GM12878 (cell line): ENCODE results near the gene TUBA1A. TPM values are rescaled to one million over a fixed set of nuclear protein-coding genes. Genes with fewer than 3 reads are reported as not detected.
A peak's percentile ranks its signal among the peaks of the same experiment; 100 is the strongest.

Experiments used
- ASH2L ChIP-seq: fragments of 300-600, 200-600 bp; sonication (generic); IDR thresholded peaks from 2 replicates; pipeline ENCODE4 v1.6.1; 2017; ENCODE audit warnings: low read depth, mild to moderate bottlenecking, borderline replicate concordance
- ATF7 ChIP-seq: fragments of 450-650 bp; IDR thresholded peaks from 2 replicates; pipeline ENCODE4 v1.6.1; 2016; ENCODE audit warnings: low read depth, mild to moderate bottlenecking
- BMI1 ChIP-seq: fragments of 450-650 bp; IDR thresholded peaks from 2 replicates; pipeline ENCODE4 v1.6.1; 2016; ENCODE audit warnings: mild to moderate bottlenecking, moderate library complexity, borderline replicate concordance
- EED ChIP-seq: sonication (generic); IDR thresholded peaks from 2 replicates; pipeline ENCODE4 v1.6.1; 2016; ENCODE audit warnings: antibody characterized with exemption, low read depth
- EZH2 ChIP-seq: IDR thresholded peaks from 2 replicates; pipeline ENCODE4 v1.6.1; 2012; ENCODE audit warnings: low read depth, mild to moderate bottlenecking, control low read depth, inconsistent platforms, low read length, borderline replicate concordance; ENCODE audit not compliant: control insufficient read depth
- IKZF1 ChIP-seq: fragments of 450-650 bp; conservative IDR thresholded peaks from 2 replicates; pipeline ENCODE4 v1.6.1; 2017; ENCODE audit warnings: antibody characterized with exemption, mild to moderate bottlenecking
- MEF2B ChIP-seq: fragments of 450-650 bp; IDR thresholded peaks from 2 replicates; pipeline ENCODE4 v1.6.1; 2018; ENCODE audit warnings: mild to moderate bottlenecking, moderate library complexity; ENCODE audit not compliant: partially characterized antibody, poor library complexity, severe bottlenecking
- MXI1 ChIP-seq: fragments of 150-350 bp; IDR thresholded peaks from 2 replicates; pipeline ENCODE4 v1.6.1; 2011; ENCODE audit warnings: low read depth, mild to moderate bottlenecking, inconsistent platforms, low read length, improper control_type of control experiment
- NFYA ChIP-seq: IDR thresholded peaks from 2 replicates; pipeline ENCODE4 v1.6.1; 2011; ENCODE audit warnings: low read depth, mild to moderate bottlenecking, low read length, improper control_type of control experiment, borderline replicate concordance
- NFYB ChIP-seq: IDR thresholded peaks from 2 replicates; pipeline ENCODE4 v1.6.1; 2011; ENCODE audit warnings: low read depth, mild to moderate bottlenecking, low read length, improper control_type of control experiment, moderate library complexity; ENCODE audit not compliant: insufficient read depth
- NR2C1 ChIP-seq: fragments of 450-650 bp; IDR thresholded peaks from 2 replicates; pipeline ENCODE4 v1.6.1; 2017; ENCODE audit warnings: antibody characterized with exemption, mild to moderate bottlenecking, moderate library complexity
- NR2F1 ChIP-seq: fragments of 450-650 bp; conservative IDR thresholded peaks from 2 replicates; pipeline ENCODE4 v1.6.1; 2017; ENCODE audit warnings: mild to moderate bottlenecking
- PAX5 ChIP-seq: IDR thresholded peaks from 2 replicates; pipeline ENCODE4 v1.6.1; 2011; ENCODE audit warnings: low read depth, low read length, borderline replicate concordance
- PAX8 ChIP-seq: fragments of 450-650 bp; IDR thresholded peaks from 2 replicates; pipeline ENCODE4 v1.6.1; 2017; ENCODE audit warnings: mild to moderate bottlenecking, moderate library complexity
- POLR2A ChIP-seq: IDR thresholded peaks from 2 replicates; pipeline ENCODE4 v1.6.1; 2011; ENCODE audit warnings: low read depth, mild to moderate bottlenecking, low read length
- RBBP5 ChIP-seq: fragments of 200-600 bp; sonication (generic); conservative IDR thresholded peaks from 2 replicates; pipeline ENCODE4 v1.6.1; 2016
- RFX5 ChIP-seq: IDR thresholded peaks from 2 replicates; pipeline ENCODE4 v1.6.1; 2011; ENCODE audit warnings: low read depth, low read length, improper control_type of control experiment
- SMC3 ChIP-seq: IDR thresholded peaks from 2 replicates; pipeline ENCODE4 v1.6.1; 2011; ENCODE audit warnings: low read length, improper control_type of control experiment, borderline replicate concordance
- SREBF1 ChIP-seq: IDR thresholded peaks from 2 replicates; pipeline ENCODE4 v1.6.1; 2012; ENCODE audit warnings: mild to moderate bottlenecking, low read length
- SREBF2 ChIP-seq: IDR thresholded peaks from 2 replicates; pipeline ENCODE4 v1.6.1; 2012; ENCODE audit warnings: mild to moderate bottlenecking, low read length
- SUPT20H ChIP-seq: IDR thresholded peaks from 2 replicates; pipeline ENCODE4 v1.6.1; 2011; ENCODE audit warnings: low read depth, mild to moderate bottlenecking, low read length, moderate library complexity, borderline replicate concordance; ENCODE audit not compliant: control insufficient read depth
- WRNIP1 ChIP-seq: IDR thresholded peaks from 2 replicates; pipeline ENCODE4 v1.6.1; 2011; ENCODE audit warnings: low read depth, low read length, improper control_type of control experiment, borderline replicate concordance
- YY1 ChIP-seq: IDR thresholded peaks from 2 replicates; pipeline ENCODE4 v1.6.1; 2011; ENCODE audit warnings: low read depth, mild to moderate bottlenecking, low read length
- ZNF207 ChIP-seq: fragments of 450-650 bp; IDR thresholded peaks from 2 replicates; pipeline ENCODE4 v1.6.1; 2014; ENCODE audit warnings: antibody characterized with exemption, mild to moderate bottlenecking, borderline replicate concordance
- ZNF217 ChIP-seq: fragments of 450-650 bp; IDR thresholded peaks from 2 replicates; pipeline ENCODE4 v1.6.1; 2017; ENCODE audit warnings: antibody characterized with exemption, mild to moderate bottlenecking
- ZSCAN29 ChIP-seq: fragments of 450-650 bp; IDR thresholded peaks from 2 replicates; pipeline ENCODE4 v1.6.1; 2017; ENCODE audit warnings: mild to moderate bottlenecking, moderate library complexity
- ZZZ3 ChIP-seq: IDR thresholded peaks from 2 replicates; pipeline ENCODE4 v1.6.1; 2011; ENCODE audit warnings: low read depth; ENCODE audit not compliant: control insufficient read depth, insufficient read length
- polyA plus RNA-seq, 11 experiments: library from polyadenylated mRNA; depleted of rRNA in 4 of 11; unstranded in 6 of 11; stranded (reverse) in 5 of 11; fragments of >200 nt; fragmentation: Nextera tagmentation in 4 of 11; fragmentation: Illumina TruSeq in 1 of 11; extraction: Ambion mirVana in 4 of 11; extraction: Trizol in 1 of 11; gene quantifications; 1 replicate in 1 of 11; 2 replicates in 10 of 11; pipeline versions ENCODE4 v1.2.1 to v1.2.3, GENCODE V29; 2011 to 2016; ENCODE audit warnings: inconsistent platforms in 2 of 11, missing spikeins in 2 of 11, low read depth in 1 of 11
- total RNA-seq, 4 experiments: library from RNA; depleted of rRNA in 3 of 4; stranded (reverse); fragments of >200 nt in 3 of 4; fragmentation: Illumina TruSeq in 1 of 4; extraction: Trizol in 1 of 4; gene quantifications; 2 replicates each; pipeline versions ENCODE4 v1.2.1 to v1.2.3, GENCODE V29; 2013 to 2021
- TF ChIP-seq, protein P1 (sequence below): fragments of 450-650 bp; formaldehyde crosslinking; IDR thresholded peaks from 2 replicates; pipeline ENCODE4 v1.5.0; 2022; ENCODE audit warnings: mild to moderate bottlenecking, missing genetic modification characterization
- TF ChIP-seq, protein P2 (sequence below): IDR thresholded peaks from 2 replicates; pipeline ENCODE4 v1.6.1; 2012; ENCODE audit warnings: low read depth, low read length, improper control_type of control experiment
- TF ChIP-seq, protein P3 (sequence below): IDR thresholded peaks from 2 replicates; pipeline ENCODE4 v1.6.1; 2011; ENCODE audit warnings: low read depth, mild to moderate bottlenecking, low read length, moderate library complexity, borderline replicate concordance; ENCODE audit errors: extremely low read depth

TUBA1A gene
- total and polyA plus RNA-seq, 10 of the 15 experiments (the other 5 are each of a cell fraction or from before 2014, with no cell fraction given), result 129 to 496 (median 249) TPM

DNA sequence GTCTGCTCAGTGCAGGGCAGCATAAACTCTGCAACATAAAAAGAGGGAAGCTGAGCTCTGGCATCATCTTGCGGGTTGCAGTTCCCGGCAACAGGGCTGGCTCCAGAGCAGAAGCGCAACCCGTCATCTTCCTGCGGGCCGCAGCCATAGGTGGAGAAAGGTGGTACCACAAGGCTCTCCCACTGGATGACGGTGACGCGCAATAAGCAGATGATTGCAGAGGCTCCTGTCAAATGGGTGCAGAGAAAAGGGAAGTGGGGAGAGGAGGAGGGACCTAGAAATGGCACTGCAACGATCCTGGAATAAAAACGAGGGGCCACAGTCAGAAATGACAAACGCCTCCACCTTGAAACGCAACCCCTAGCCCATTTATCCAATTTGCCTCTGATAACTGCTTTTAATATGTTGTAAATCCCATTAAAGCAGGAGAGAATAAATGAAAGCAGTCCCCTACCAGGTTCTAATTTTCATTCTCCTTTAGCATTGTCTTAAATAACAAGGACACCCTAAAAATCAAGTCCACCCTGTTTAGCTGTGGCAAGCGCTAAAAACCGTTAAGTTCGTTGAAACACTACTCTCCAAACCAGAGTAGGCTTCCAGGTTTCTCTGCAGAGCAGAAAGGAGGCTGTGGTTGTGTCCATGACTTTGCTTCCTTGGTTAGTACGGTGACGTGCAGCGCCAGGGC, 45.1 kb upstream of the TUBA1A start (continued):
- TF ChIP-seq, protein P1, sequence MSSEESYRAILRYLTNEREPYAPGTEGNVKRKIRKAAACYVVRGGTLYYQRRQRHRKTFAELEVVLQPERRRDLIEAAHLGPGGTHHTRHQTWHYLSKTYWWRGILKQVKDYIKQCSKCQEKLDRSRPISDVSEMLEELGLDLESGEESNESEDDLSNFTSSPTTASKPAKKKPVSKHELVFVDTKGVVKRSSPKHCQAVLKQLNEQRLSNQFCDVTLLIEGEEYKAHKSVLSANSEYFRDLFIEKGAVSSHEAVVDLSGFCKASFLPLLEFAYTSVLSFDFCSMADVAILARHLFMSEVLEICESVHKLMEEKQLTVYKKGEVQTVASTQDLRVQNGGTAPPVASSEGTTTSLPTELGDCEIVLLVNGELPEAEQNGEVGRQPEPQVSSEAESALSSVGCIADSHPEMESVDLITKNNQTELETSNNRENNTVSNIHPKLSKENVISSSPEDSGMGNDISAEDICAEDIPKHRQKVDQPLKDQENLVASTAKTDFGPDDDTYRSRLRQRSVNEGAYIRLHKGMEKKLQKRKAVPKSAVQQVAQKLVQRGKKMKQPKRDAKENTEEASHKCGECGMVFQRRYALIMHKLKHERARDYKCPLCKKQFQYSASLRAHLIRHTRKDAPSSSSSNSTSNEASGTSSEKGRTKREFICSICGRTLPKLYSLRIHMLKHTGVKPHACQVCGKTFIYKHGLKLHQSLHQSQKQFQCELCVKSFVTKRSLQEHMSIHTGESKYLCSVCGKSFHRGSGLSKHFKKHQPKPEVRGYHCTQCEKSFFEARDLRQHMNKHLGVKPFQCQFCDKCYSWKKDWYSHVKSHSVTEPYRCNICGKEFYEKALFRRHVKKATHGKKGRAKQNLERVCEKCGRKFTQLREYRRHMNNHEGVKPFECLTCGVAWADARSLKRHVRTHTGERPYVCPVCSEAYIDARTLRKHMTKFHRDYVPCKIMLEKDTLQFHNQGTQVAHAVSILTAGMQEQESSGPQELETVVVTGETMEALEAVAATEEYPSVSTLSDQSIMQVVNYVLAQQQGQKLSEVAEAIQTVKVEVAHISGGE, result no peak
- TF ChIP-seq NR2F1 (no peak), SREBF1 (no peak), NFYB (no peak), SMC3 (no peak), ATF7 (no peak), NR2C1 (no peak), POLR2A (0 out of 2 replicates have a peak, but pooled peaks have one; percentile 46), PAX8 (no peak), WRNIP1 (no peak), YY1 (0 out of 2 replicates have a peak, but pooled peaks have one; percentile 35), RBBP5 (no peak), MXI1 (no peak), SUPT20H (no peak), ZNF207 (no peak; the same call in 1 of the 2 replicates), IKZF1 (no peak), EED (peak; percentile 65; the same call in 1 of the 2 replicates), ZNF217 (no peak), ZZZ3 (no peak), PAX5 (no peak), ASH2L (no peak), SREBF2 (no peak), BMI1 (no peak), ZSCAN29 (no peak), NFYA (no peak), RFX5 (no peak), EZH2 (no peak), MEF2B (no peak)
- TF ChIP-seq, protein P2, sequence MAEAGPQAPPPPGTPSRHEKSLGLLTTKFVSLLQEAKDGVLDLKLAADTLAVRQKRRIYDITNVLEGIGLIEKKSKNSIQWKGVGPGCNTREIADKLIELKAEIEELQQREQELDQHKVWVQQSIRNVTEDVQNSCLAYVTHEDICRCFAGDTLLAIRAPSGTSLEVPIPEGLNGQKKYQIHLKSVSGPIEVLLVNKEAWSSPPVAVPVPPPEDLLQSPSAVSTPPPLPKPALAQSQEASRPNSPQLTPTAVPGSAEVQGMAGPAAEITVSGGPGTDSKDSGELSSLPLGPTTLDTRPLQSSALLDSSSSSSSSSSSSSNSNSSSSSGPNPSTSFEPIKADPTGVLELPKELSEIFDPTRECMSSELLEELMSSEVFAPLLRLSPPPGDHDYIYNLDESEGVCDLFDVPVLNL, result no peak
- TF ChIP-seq, protein P3, sequence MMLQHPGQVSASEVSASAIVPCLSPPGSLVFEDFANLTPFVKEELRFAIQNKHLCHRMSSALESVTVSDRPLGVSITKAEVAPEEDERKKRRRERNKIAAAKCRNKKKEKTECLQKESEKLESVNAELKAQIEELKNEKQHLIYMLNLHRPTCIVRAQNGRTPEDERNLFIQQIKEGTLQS, result no peak
